ENCODE measurements around the gene PTPN3. TPM values are rescaled to one million over a fixed set of nuclear protein-coding genes. Genes with fewer than 3 reads are reported as not detected.

The PTPN3 gene
- total RNA-seq, 1 experiment from 2014 or later = 4.8 TPM

DNA sequence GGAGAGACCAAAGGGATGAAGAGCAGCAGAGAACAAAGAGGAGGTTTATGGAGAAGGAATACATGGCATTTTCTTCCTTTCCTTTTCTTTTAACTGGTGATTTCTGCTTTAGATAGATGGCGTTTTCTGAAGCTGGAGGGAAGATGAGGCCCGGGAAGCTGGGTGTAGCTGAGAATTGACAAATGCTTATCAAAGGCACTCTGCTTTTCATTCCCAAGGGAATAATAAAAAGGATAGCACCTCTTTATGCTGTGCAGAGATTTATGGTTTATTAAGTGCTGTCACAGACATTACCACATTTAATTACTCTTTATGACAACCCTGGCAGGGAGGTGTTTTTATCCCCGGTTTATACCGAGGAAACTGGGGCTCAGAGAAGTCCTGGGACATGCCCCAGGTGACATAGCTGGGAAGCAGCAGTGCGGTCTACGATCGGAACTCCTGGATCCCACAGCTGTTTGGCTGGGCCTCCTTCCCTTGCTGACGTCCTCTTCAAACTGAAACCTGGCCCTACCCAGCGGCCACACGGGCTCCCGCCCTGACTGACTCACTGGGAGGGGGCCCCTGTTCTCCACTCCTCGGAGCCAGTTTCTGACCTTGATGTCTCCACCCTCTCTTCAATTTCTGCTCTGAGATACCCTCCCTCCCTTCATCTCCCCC, 169.0 kb downstream of the PTPN3 start:
- peak; percentile 52 to 64 for DNase-seq (ENCODE audit: low read depth in 1 of 2, low spot score in 2 of 2)
- peak overlapping the region; percentile 51 for H3K27ac ChIP-seq
- H3K36me3 ChIP-seq = no peaks in the 10 kb centered on the region
- H3K4me1 ChIP-seq (replicated peaks) = peaks cover 27% of the 10 kb centered on the region
- no peaks in the 10 kb centered on the region for H3K27me3 ChIP-seq (replicated peaks)
- no peaks in the 10 kb centered on the region for H3K9me3 ChIP-seq (replicated peaks)
- no peak overlapping the region for H3K4me3 ChIP-seq

Other genes with a start within 250 kb of the PTPN3 start
- 1.8 and 4.1 TPM in 2 replicates for gene EPB41L4B, start 177.2 kb downstream of the PTPN3 start, total RNA-seq (2014; rRNA removed; shearing (Covaris generic))